HCT116 (cell line): Measurements from ENCODE around the gene ATP10B.

ENCODE experiments used
- EZH2 ChIP-seq: fragments of 200-600 bp; sonication (generic); IDR thresholded peaks from 2 replicates; pipeline ENCODE4 v1.6.1; 2017; ENCODE audit warnings: antibody characterized with exemption, mixed run types
- JUND ChIP-seq: IDR thresholded peaks from 2 replicates; pipeline ENCODE4 v1.6.1; 2012
- POLR2A ChIP-seq: IDR thresholded peaks from 2 replicates; pipeline ENCODE4 v1.7.0; 2011; ENCODE audit warnings: borderline replicate concordance; ENCODE audit not compliant: insufficient read depth, insufficient read length; ENCODE audit errors: extremely low read depth
- POLR2AphosphoS5 ChIP-seq: IDR thresholded peaks from 2 replicates; pipeline ENCODE4 v1.6.1; 2011; ENCODE audit warnings: mild to moderate bottlenecking, low read depth, low read length, moderate library complexity
- RAD21 ChIP-seq: IDR thresholded peaks from 2 replicates; pipeline ENCODE4 v1.6.1; 2012; ENCODE audit warnings: low read depth, mild to moderate bottlenecking
- TF ChIP-seq, protein P1 (sequence below), 3 experiments: fragments of 200-600 bp in 1 of 3; sonication (generic) in 1 of 3; IDR thresholded peaks in 2 of 3; conservative IDR thresholded peaks in 1 of 3; 2 replicates each; pipeline ENCODE4 v1.5.1; 2012 to 2017; ENCODE audit warnings: low read depth in 2 of 3, low read length in 2 of 3, antibody characterized with exemption in 1 of 3, borderline replicate concordance in 1 of 3, control low read depth in 1 of 3, mild to moderate bottlenecking in 1 of 3, mixed read lengths in 1 of 3, mixed run types in 1 of 3, moderate library complexity in 1 of 3; ENCODE audit not compliant: insufficient read depth in 1 of 3

DNA sequence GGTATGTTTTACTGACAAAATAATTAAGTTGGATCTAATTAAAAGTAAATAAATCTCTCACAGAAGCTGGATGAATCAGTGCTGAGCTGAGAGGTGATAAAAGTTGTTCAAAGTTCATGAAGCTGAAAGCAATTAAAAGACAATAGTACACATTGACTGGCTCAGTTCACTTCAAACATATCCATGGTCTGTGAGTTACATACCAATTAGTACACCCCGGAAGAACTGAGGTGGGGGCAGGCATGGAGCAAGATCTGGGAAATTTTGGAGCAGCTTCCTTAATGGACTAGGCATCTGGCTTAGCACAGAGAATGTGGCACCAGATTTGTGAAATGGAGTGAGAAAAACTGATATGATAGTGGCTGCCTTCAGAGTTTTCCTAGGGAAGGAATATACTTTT is 152.7 kb downstream of the ATP10B start:
- TF ChIP-seq JUND (no peak), EZH2 (no peak), POLR2A (no peak), RAD21 (no peak), POLR2AphosphoS5 (no peak)
- TF ChIP-seq, protein P1, sequence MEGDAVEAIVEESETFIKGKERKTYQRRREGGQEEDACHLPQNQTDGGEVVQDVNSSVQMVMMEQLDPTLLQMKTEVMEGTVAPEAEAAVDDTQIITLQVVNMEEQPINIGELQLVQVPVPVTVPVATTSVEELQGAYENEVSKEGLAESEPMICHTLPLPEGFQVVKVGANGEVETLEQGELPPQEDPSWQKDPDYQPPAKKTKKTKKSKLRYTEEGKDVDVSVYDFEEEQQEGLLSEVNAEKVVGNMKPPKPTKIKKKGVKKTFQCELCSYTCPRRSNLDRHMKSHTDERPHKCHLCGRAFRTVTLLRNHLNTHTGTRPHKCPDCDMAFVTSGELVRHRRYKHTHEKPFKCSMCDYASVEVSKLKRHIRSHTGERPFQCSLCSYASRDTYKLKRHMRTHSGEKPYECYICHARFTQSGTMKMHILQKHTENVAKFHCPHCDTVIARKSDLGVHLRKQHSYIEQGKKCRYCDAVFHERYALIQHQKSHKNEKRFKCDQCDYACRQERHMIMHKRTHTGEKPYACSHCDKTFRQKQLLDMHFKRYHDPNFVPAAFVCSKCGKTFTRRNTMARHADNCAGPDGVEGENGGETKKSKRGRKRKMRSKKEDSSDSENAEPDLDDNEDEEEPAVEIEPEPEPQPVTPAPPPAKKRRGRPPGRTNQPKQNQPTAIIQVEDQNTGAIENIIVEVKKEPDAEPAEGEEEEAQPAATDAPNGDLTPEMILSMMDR (IDR thresholded peaks at IDR 0.05 in 2 of 3, conservative IDR thresholded peaks at IDR 0.05 in 1 of 3; ENCODE audit: borderline replicate concordance in 1 of 3, insufficient read depth in 1 of 3, low read depth in 2 of 3, low read length in 2 of 3) = no peak
